Measurements from ENCODE around the gene KDM3B. TPM values are rescaled to one million over a fixed set of nuclear protein-coding genes. Genes with fewer than 3 reads are reported as not detected.

The KDM3B gene
- total RNA-seq, 1 donor from 2014 or later: 40.8 TPM

Other genes with a start within 250 kb of the KDM3B start
- gene NME5, start 213.3 kb upstream of the KDM3B start, total RNA-seq: 2.1 TPM
- 29.4 TPM for gene BRD8, start 174.1 kb upstream of the KDM3B start, total RNA-seq
- gene KIF20A, start 173.6 kb upstream of the KDM3B start, total RNA-seq: 0.59 TPM
- gene CDC23, start 139.4 kb upstream of the KDM3B start, total RNA-seq: 22.2 TPM
- gene GFRA3, start 78.1 kb upstream of the KDM3B start, total RNA-seq: 0.72 TPM
- not detected for gene CDC25C, start 20.9 kb upstream of the KDM3B start, total RNA-seq
- gene FAM53C, start 14.4 kb upstream of the KDM3B start, total RNA-seq: 32.3 TPM
- 6.3 TPM for gene REEP2, start 86.4 kb downstream of the KDM3B start, total RNA-seq
- gene EGR1, start 112.8 kb downstream of the KDM3B start, total RNA-seq: 6.4 TPM
- 86.2 TPM for gene ETF1, start 190.6 kb downstream of the KDM3B start, total RNA-seq
- 311 TPM for gene HSPA9, start 222.7 kb downstream of the KDM3B start, total RNA-seq

All from left ventricle myocardium superior (tissue), 1 donor.